GM20431 (cell line): Measurements from ENCODE around the gene CLMP.
"Not testable (repeated sequence)": the region's sequence is repeated elsewhere in the genome, so short reads cannot be mapped to it uniquely, and the experiment has no call there.

Source experiments
- in situ Hi-C: fragments of 300-500 bp; cut with MseI, MboI; formaldehyde crosslinking; loops from one replicate; pipeline ENCODE4 v1.15.0; 2020; ENCODE audit warnings: low sequenced_read_pairs; ENCODE audit not compliant: unreplicated experiment

Gene CLMP

GRCh38 chr11:123174196-123175183 lies 20.6 kb downstream of the CLMP start:
- in situ Hi-C loops: no loop called here

- in situ Hi-C loops: no loop called here
These were observed 21.2 kb downstream of the CLMP start for GRCh38 chr11:123173856-123174186.

- in situ Hi-C loops: no loop called here
These were observed 21.8 kb downstream of the CLMP start for GRCh38 chr11:123173040-123173855.

GRCh38 chr11:123170929-123171328 lies 24.1 kb downstream of the CLMP start:
- in situ Hi-C loops: no loop called here

- in situ Hi-C loops: no loop called here
These were observed 25.2 kb downstream of the CLMP start for GRCh38 chr11:123169821-123170220.

- in situ Hi-C loops: no loop called here
These were observed 26.0 kb downstream of the CLMP start for GRCh38 chr11:123168955-123169484.

- in situ Hi-C loops: no loop called here
These were observed 26.8 kb downstream of the CLMP start for GRCh38 chr11:123168241-123168640.

GRCh38 chr11:123166071-123166559 lies 28.9 kb downstream of the CLMP start:
- in situ Hi-C loops: no loop called here

- in situ Hi-C loops: no loop called here
These were observed 30.2 kb downstream of the CLMP start for GRCh38 chr11:123164732-123165450.

GRCh38 chr11:123163621-123164020 lies 31.4 kb downstream of the CLMP start:
- in situ Hi-C loops: no loop called here

- in situ Hi-C loops: no loop called here
These were observed 33.5 kb downstream of the CLMP start for GRCh38 chr11:123161376-123162030.

- in situ Hi-C loops: no loop called here
These were observed 35.7 kb downstream of the CLMP start for GRCh38 chr11:123159183-123159857.

GRCh38 chr11:123158033-123159003 lies 36.7 kb downstream of the CLMP start:
- in situ Hi-C loops: no loop called here

GRCh38 chr11:123152951-123153350 lies 42.1 kb downstream of the CLMP start:
- in situ Hi-C loops: no loop called here

GRCh38 chr11:123152346-123152745 lies 42.7 kb downstream of the CLMP start:
- in situ Hi-C loops: not testable (repeated sequence)

GRCh38 chr11:123151796-123152195 lies 43.3 kb downstream of the CLMP start:
- in situ Hi-C loops: no loop called here

- in situ Hi-C loops: no loop called here
These were observed 43.7 kb downstream of the CLMP start for GRCh38 chr11:123151366-123151765.

- in situ Hi-C loops: no loop called here
These were observed 44.2 kb downstream of the CLMP start for GRCh38 chr11:123150882-123151281.
